Activated B cell treated with CpG ODN at 0.5 μM for 24 hours (primary cell): Measurements from ENCODE around the gene SERTAD3. TPM values are rescaled to one million over a fixed set of nuclear protein-coding genes. Genes with fewer than 3 reads are reported as not detected.
A peak's percentile ranks its signal among the peaks of the same experiment; 100 is the strongest.

Experiments
- ATAC-seq: fragments of 200-7000 bp; cut with Tn5 transposase; one replicate; pipeline ENCODE4 v1.10.0; 2021; ENCODE audit warnings: low read depth, mild to moderate bottlenecking, moderate library complexity
- CTCF ChIA-PET: fragments of 350-600 bp; sonication (Branson Sonifier 250); formaldehyde crosslinking; loops from one replicate; lab custom pipeline; 2021; ENCODE audit warnings: antibody characterized with exemption; lab: Charles Lee
- POLR2A ChIA-PET: fragments of 350-600 bp; sonication (Branson Sonifier 250); formaldehyde crosslinking; loops from one replicate; lab custom pipeline; 2021; ENCODE audit warnings: antibody characterized with exemption; lab: Charles Lee
- DNase-seq: peaks from one replicate; pipeline ENCODE4 v3.0.0; 2022
- H3K27ac Mint-ChIP-seq: one replicate; pipeline ENCODE4 v1.8.0; 2020; ENCODE audit warnings: mixed read lengths
- H3K27me3 Mint-ChIP-seq: one replicate; pipeline ENCODE4 v1.8.0; 2021; ENCODE audit warnings: mixed read lengths
- H3K36me3 Mint-ChIP-seq: one replicate; pipeline ENCODE4 v1.8.0; 2021; ENCODE audit warnings: low read depth, mixed read lengths
- H3K4me1 Mint-ChIP-seq: one replicate; pipeline ENCODE4 v1.8.0; 2021; ENCODE audit warnings: mixed read lengths
- H3K4me3 Mint-ChIP-seq: one replicate; pipeline ENCODE4 v1.8.0; 2020; ENCODE audit warnings: mild to moderate bottlenecking, mixed read lengths
- H3K9me3 Mint-ChIP-seq: one replicate; pipeline ENCODE4 v1.8.0; 2020; ENCODE audit warnings: mixed read lengths
- intact Hi-C: fragments of 100-400 bp; cut with micrococcal nuclease; formaldehyde crosslinking; loops from one replicate; pipeline ENCODE4 v1.15.1; 2024
- total RNA-seq: library from RNA; stranded (reverse); gene quantifications from 2 replicates; pipeline ENCODE4 v1.2.3, GENCODE V29; 2022
- TF ChIP-seq, protein P1 (sequence below): fragments of 200-600 bp; IDR thresholded peaks from one replicate; pipeline ENCODE4 v1.8.0; 2022; ENCODE audit warnings: antibody characterized with exemption, mild to moderate bottlenecking

The SERTAD3 gene
- total RNA-seq, 1 donor from 2014 or later, result 48.4 TPM

DNA sequence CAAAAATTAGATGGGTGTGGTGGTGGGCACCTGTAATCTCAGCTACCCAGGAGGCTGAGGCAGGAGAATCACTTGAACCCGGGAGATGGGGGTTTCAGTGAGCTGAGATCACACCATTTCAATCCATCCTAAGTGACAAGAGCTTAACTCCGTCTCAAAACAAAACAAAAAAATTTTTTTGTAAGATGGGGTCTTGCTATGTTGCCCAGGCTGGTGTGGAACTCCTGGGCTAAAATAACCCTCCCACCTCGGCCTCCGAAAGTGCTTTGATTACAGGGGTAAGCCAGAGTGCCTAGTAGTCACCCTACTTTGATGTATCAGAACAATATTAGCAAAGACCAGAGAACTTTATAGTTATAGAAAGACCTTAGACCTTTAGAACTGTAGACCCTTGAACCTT is 30.6 kb upstream of the SERTAD3 start:
- DNase-seq (no peak), ATAC-seq (no peak)
- Mint-ChIP-seq H3K9me3 (no peaks in the 10 kb centered on the region), H3K27ac (no peak overlapping the region), H3K36me3 (no peaks in the 10 kb centered on the region), H3K4me3 (no peak overlapping the region), H3K27me3 (peaks cover 5% of the 10 kb centered on the region), H3K4me1 (no peaks in the 10 kb centered on the region)
- intact Hi-C loops, result no loop called here
- ChIA-PET CTCF (no interaction called here), POLR2A (no interaction called here)
- TF ChIP-seq, protein P1, sequence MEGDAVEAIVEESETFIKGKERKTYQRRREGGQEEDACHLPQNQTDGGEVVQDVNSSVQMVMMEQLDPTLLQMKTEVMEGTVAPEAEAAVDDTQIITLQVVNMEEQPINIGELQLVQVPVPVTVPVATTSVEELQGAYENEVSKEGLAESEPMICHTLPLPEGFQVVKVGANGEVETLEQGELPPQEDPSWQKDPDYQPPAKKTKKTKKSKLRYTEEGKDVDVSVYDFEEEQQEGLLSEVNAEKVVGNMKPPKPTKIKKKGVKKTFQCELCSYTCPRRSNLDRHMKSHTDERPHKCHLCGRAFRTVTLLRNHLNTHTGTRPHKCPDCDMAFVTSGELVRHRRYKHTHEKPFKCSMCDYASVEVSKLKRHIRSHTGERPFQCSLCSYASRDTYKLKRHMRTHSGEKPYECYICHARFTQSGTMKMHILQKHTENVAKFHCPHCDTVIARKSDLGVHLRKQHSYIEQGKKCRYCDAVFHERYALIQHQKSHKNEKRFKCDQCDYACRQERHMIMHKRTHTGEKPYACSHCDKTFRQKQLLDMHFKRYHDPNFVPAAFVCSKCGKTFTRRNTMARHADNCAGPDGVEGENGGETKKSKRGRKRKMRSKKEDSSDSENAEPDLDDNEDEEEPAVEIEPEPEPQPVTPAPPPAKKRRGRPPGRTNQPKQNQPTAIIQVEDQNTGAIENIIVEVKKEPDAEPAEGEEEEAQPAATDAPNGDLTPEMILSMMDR, result no peak

DNA sequence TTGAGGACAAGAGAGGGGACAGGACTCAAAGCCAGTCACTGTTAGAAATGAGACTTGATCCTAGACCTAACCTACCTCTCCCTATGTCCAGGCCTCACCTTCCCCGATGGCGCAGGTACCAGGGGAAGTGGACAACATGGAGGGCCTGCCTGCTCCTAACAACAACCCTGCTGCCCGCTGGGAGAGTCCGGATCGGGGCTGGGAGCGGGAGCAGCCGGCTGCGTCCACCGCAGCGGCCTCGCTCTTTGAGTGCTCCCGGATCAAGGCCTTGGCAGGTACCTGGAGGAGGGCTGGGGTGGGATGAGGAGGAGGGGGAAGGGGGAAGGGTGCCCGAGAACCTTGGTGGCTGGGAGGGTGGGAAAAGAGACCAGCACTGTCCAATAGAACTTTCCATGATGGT is 28.4 kb upstream of the SERTAD3 start:
- Mint-ChIP-seq H3K9me3 (no peaks in the 10 kb centered on the region), H3K4me1 (no peaks in the 10 kb centered on the region), H3K27ac (no peak overlapping the region), H3K27me3 (peaks cover 11% of the 10 kb centered on the region), H3K36me3 (no peaks in the 10 kb centered on the region), H3K4me3 (no peak overlapping the region)
- DNase-seq (no peak), ATAC-seq (no peak)
- POLR2A ChIA-PET, result no interaction called here
- TF ChIP-seq, protein P1, result no peak
- CTCF ChIA-PET, result no interaction called here
- intact Hi-C loops, result no loop called here

DNA sequence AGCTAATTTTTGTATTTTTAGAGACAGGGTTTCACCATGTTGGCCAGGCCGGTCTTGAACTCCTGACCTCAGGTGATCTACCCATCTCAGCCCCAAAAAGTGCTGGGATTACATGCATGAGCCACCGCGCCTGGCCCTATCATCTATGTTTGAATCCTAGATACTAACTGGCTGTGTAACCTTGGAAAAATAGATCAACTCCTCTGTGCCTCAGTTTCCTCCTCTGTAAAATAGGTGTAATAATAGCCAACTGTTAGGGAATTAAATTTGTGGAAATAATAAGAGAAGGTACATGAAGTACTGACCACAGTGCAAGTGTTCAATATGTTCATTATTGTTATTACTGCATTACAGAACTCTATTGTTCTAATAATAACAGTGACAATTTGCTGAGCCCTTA is 27.0 kb upstream of the SERTAD3 start:
- Mint-ChIP-seq H3K36me3 (no peaks in the 10 kb centered on the region), H3K9me3 (no peaks in the 10 kb centered on the region), H3K4me1 (peaks cover 6% of the 10 kb centered on the region), H3K4me3 (no peak overlapping the region), H3K27ac (no peak overlapping the region), H3K27me3 (peaks cover 17% of the 10 kb centered on the region)
- ChIA-PET POLR2A (no interaction called here), CTCF (no interaction called here)
- TF ChIP-seq, protein P1, result no peak
- ATAC-seq, result no peak
- intact Hi-C loops, result no loop called here
- no peak for DNase-seq

DNA sequence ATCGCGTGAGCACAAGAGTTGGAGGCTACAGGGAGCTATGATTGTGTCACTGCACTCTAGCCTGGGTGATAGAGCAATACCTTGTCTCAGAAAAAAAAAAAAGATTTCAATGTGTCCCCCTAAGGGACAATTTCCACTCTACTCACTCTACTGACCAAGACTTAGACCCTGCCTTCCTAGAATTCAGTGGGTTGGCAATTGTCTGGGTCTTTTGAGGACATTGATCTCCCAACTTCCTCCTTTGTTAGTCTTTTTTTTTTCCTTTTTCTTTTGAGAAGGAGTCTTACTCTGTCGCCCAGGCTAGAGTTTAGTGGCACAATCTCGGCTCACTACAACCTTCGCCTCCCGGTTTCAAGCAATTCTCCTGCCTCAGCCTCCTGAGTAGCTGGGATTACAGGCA is 24.9 kb upstream of the SERTAD3 start:
- ChIA-PET CTCF (no interaction called here), POLR2A (no interaction called here)
- Mint-ChIP-seq H3K36me3 (no peaks in the 10 kb centered on the region), H3K27ac (no peak overlapping the region), H3K9me3 (no peaks in the 10 kb centered on the region), H3K4me3 (no peak overlapping the region), H3K27me3 (peaks cover 14% of the 10 kb centered on the region), H3K4me1 (peaks cover 22% of the 10 kb centered on the region)
- ATAC-seq (no peak), DNase-seq (no peak)
- TF ChIP-seq, protein P1, result no peak
- intact Hi-C loops, result loop anchor here (5.0 kb wide), 1 partner anchor 143 kb away; no protein-coding TSS in a partner anchor

DNA sequence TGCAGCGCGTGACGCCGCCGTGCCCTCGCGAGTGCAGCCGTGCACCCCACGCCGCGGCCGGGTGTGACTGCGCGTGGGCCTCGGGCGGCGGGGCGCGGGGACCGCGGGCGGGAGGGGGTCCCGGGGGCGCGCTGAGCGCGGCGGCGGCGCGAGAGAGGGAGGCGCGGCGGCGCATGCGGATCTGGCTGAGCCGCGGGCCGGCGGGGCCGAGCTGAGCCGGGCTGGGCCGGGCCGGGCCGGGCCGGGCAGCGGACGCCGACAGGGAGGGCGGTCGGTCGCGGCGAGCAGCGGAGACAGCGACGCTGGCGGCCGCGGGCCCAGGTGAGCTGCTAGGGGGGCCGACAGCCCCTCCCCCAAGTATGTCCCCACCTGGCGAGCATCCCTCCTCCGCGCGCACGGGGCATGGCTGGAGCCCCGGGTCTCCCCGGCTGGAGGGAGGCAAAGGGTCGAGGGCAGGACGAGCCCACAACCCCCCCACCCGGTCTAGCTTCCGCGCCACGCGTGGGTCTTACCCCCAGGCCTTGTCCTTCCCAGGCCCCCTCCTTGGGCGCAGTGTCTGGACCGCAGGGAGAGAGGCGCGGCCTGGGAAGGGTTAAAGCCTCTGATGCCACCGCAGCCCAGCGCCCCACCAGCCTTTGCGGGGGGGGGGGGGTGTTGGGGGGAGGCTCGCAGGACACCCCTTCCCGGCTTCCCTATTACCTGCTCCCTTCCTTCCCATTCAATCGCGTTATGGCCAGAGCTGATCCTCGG is 23.0 kb upstream of the SERTAD3 start, which contains the start of gene SPTBN4:
Gene SPTBN4 (plus strand): TSS at position 17 of the 750 bp plus-strand sequence. CDS start 5,621 bp downstream, outside the sequence.
- Mint-ChIP-seq H3K9me3 (no peaks in the 10 kb centered on the region), H3K4me1 (peaks cover 25% of the 10 kb centered on the region), H3K4me3 (peak within 1 kb of the TSS; percentile 81), H3K27me3 (peaks cover 14% of the 10 kb centered on the region), H3K27ac (peak within 1 kb of the TSS; percentile 68), H3K36me3 (no peaks in the 10 kb centered on the region)
- no peak for DNase-seq
- ATAC-seq, result no peak
- TF ChIP-seq, protein P1, result no peak
- intact Hi-C loops, result loop anchor here (1.0 to 5.0 kb wide), 2 partner anchors 145 to 182 kb away; partner anchors contain the start of gene AKT2
- ChIA-PET POLR2A (interaction anchor here (0.6 to 1.0 kb wide), 2 partner anchors 119 to 892 kb away, joined by 3 to 7 read pairs; partner anchors contain the start of genes C19orf47 and PLD3), CTCF (no interaction called here)
